RWPE2 (cell line): ENCODE measurements around the gene GLUL.
"Not testable (repeated sequence)": the region's sequence is repeated elsewhere in the genome, so short reads cannot be mapped to it uniquely, and the experiment has no call there.

Experiments used
- ATAC-seq: fragments of 200-7000 bp; cut with Tn5 transposase; 3 replicates; pipeline ENCODE4 v1.9.1; 2021; ENCODE audit warnings: low read depth
- DNase-seq: peaks from one replicate; pipeline ENCODE4 v3.0.0-alpha.2; 2020; ENCODE audit warnings: low spot score
- H3K27ac ChIP-seq: fragments of 450-650 bp; 2 replicates; pipeline ENCODE4 v1.5.1; 2017; ENCODE audit warnings: mild to moderate bottlenecking; ENCODE audit not compliant: poor library complexity, severe bottlenecking
- H3K27me3 ChIP-seq: fragments of 250-450 bp; sonication (Bioruptor Pico); 2 replicates; pipeline ENCODE4 v1.5.1; 2021; ENCODE audit warnings: mild to moderate bottlenecking, moderate library complexity; ENCODE audit not compliant: insufficient read depth, poor library complexity, severe bottlenecking
- H3K36me3 ChIP-seq: fragments of 250-450 bp; sonication (Bioruptor Pico); 2 replicates; pipeline ENCODE4 v1.5.1; 2020; ENCODE audit warnings: low read depth, mild to moderate bottlenecking, moderate library complexity
- H3K4me1 ChIP-seq: fragments of 250-450 bp; sonication (Bioruptor Pico); 2 replicates; pipeline ENCODE4 v1.5.1; 2021; ENCODE audit warnings: mild to moderate bottlenecking, moderate library complexity; ENCODE audit not compliant: insufficient read depth, poor library complexity, severe bottlenecking
- H3K4me3 ChIP-seq: fragments of 250-450 bp; sonication (Bioruptor Pico); 2 replicates; pipeline ENCODE4 v1.5.1; 2021; ENCODE audit warnings: mild to moderate bottlenecking, moderate library complexity; ENCODE audit not compliant: severe bottlenecking
- H3K9me3 ChIP-seq: fragments of 250-450 bp; sonication (Bioruptor Pico); 2 replicates; pipeline ENCODE4 v1.5.1; 2021; ENCODE audit warnings: mild to moderate bottlenecking, moderate library complexity; ENCODE audit not compliant: severe bottlenecking
- TF ChIP-seq, protein P1 (sequence below): fragments of 450-650 bp; IDR thresholded peaks from one replicate; pipeline ENCODE4 v1.5.1; 2017; ENCODE audit warnings: mild to moderate bottlenecking, moderate library complexity; ENCODE audit not compliant: poor library complexity, severe bottlenecking

The GLUL gene

GRCh38 chr1:182381962-182382819 lies 9.4 kb downstream of the GLUL start:
- no peaks in the 10 kb centered on the region for H3K9me3 ChIP-seq
- no peak for DNase-seq
- no peak overlapping the region for H3K4me3 ChIP-seq
- TF ChIP-seq, protein P1, sequence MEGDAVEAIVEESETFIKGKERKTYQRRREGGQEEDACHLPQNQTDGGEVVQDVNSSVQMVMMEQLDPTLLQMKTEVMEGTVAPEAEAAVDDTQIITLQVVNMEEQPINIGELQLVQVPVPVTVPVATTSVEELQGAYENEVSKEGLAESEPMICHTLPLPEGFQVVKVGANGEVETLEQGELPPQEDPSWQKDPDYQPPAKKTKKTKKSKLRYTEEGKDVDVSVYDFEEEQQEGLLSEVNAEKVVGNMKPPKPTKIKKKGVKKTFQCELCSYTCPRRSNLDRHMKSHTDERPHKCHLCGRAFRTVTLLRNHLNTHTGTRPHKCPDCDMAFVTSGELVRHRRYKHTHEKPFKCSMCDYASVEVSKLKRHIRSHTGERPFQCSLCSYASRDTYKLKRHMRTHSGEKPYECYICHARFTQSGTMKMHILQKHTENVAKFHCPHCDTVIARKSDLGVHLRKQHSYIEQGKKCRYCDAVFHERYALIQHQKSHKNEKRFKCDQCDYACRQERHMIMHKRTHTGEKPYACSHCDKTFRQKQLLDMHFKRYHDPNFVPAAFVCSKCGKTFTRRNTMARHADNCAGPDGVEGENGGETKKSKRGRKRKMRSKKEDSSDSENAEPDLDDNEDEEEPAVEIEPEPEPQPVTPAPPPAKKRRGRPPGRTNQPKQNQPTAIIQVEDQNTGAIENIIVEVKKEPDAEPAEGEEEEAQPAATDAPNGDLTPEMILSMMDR = no peak
- peaks cover 53% of the 10 kb centered on the region for H3K36me3 ChIP-seq
- peaks cover 3% of the 10 kb centered on the region for H3K4me1 ChIP-seq
- no peak overlapping the region for H3K27ac ChIP-seq
- no peaks in the 10 kb centered on the region for H3K27me3 ChIP-seq
- ATAC-seq = peak; percentile 7; the same call in 1 of the 3 replicates

DNA sequence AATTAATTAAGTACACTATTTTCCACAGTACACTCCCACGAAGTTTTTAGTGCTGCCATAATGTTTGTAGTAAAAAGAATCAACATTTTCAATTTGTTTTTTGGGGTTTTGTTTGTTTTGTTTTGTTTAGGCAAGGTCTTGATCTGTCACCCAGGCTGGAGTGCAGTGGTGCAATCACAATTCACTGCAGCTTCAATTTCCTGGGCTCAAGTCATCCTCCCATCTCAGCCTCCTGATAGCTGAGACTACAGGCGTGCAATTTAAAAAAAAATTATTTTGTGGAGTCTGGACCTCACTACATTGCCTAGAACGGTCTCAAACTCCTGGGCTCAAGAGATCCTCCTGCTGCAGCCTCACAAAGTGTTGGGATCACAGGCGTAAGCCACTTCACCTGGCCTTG lies 11.4 kb downstream of the GLUL start:
- H3K27ac ChIP-seq = peak overlapping the region; percentile 3
- no peak for ATAC-seq
- TF ChIP-seq, protein P1 = no peak
- no peaks in the 10 kb centered on the region for H3K9me3 ChIP-seq
- no peaks in the 10 kb centered on the region for H3K27me3 ChIP-seq
- H3K4me3 ChIP-seq = no peak overlapping the region
- no peak for DNase-seq
- H3K4me1 ChIP-seq = peaks cover 8% of the 10 kb centered on the region
- H3K36me3 ChIP-seq = peaks cover 33% of the 10 kb centered on the region

- Histone ChIP-seq H3K27ac (peak overlapping the region; percentile 3), H3K36me3 (peaks cover 29% of the 10 kb centered on the region)
- not testable (repeated sequence) for H3K27me3 ChIP-seq, DNase-seq, H3K4me1 ChIP-seq, H3K9me3 ChIP-seq, H3K4me3 ChIP-seq, ATAC-seq
Observed at GRCh38 chr1:182379781-182380180, 11.8 kb downstream of the GLUL start.

DNA sequence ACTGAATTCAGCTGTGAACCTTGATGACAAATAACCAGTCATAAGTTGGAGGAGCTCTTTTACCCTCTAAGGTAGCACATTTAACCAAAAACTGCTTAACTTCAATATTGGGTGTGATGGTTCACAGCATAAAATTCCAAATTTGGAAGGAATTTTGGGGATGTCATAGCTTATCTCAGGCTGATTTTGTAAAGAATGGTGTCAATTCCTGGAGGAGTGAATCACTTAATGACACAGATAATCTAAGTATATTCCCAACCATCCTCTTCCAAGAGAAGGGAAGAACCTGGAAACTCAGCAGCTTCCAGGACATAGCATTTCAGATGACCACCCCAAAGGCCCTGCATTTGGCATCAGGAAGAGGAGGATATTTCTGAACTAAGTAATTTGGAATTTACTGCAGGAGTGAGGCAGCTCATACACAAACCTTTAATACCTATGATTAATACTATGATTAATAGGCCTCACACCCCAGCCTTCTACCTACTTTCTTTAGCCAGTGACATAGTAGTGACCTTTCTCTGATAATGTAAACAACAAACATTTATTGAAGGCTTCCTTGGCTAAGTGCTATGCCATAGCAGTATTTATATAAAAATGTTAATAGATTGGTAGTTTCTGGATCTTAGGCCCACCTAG lies 14.5 kb downstream of the GLUL start:
- H3K36me3 ChIP-seq = peaks cover 2% of the 10 kb centered on the region
- DNase-seq (no peak), ATAC-seq (peak; percentile 62)
- TF ChIP-seq, protein P1 = no peak
- no peaks in the 10 kb centered on the region for H3K27me3 ChIP-seq
- no peak overlapping the region for H3K4me3 ChIP-seq
- H3K9me3 ChIP-seq = no peaks in the 10 kb centered on the region
- H3K4me1 ChIP-seq = peaks cover 8% of the 10 kb centered on the region
- no peak overlapping the region for H3K27ac ChIP-seq

DNA sequence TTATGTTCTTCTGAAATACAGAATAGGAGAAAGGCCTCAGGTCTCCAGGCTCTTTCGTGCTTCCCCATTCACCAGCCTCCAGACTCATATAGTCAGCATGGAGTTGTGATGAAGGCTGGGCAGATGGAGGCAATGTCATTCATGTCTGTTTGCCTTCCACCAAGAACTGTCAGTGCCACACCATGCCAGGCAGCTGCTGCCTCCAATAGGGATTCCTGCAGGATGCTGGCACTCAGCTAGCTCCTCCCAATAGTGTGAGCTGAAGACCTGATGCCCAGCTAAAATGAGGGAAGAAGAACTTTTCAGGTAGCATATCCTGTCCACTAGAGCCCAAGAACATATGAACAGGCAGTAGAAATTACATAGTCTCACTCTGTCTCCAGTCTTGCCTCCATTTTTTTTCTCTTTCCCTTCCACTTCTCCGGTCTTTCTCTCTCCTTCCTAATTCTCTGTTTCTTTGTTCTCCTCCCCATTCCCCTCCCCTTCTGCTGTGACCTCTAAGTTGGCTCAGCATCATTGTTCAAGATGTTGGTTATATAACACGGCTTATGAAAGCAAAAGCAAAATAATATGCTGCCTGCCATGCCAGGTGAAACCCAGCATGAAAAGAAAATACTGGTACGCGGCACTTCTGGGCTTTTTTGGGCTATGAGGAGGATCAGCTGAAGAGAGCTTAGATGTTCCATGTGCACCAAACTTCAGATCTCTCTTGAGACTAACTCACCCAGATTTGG lies 17.3 kb downstream of the GLUL start:
- H3K4me1 ChIP-seq = peaks cover 8% of the 10 kb centered on the region
- DNase-seq (no peak), ATAC-seq (no peak)
- H3K27ac ChIP-seq = no peak overlapping the region
- H3K27me3 ChIP-seq = no peaks in the 10 kb centered on the region
- TF ChIP-seq, protein P1 = no peak
- H3K36me3 ChIP-seq = no peaks in the 10 kb centered on the region
- H3K9me3 ChIP-seq = no peaks in the 10 kb centered on the region
- no peak overlapping the region for H3K4me3 ChIP-seq
